ENCODE measurements around the gene PIK3R1.

The PIK3R1 gene

DNA sequence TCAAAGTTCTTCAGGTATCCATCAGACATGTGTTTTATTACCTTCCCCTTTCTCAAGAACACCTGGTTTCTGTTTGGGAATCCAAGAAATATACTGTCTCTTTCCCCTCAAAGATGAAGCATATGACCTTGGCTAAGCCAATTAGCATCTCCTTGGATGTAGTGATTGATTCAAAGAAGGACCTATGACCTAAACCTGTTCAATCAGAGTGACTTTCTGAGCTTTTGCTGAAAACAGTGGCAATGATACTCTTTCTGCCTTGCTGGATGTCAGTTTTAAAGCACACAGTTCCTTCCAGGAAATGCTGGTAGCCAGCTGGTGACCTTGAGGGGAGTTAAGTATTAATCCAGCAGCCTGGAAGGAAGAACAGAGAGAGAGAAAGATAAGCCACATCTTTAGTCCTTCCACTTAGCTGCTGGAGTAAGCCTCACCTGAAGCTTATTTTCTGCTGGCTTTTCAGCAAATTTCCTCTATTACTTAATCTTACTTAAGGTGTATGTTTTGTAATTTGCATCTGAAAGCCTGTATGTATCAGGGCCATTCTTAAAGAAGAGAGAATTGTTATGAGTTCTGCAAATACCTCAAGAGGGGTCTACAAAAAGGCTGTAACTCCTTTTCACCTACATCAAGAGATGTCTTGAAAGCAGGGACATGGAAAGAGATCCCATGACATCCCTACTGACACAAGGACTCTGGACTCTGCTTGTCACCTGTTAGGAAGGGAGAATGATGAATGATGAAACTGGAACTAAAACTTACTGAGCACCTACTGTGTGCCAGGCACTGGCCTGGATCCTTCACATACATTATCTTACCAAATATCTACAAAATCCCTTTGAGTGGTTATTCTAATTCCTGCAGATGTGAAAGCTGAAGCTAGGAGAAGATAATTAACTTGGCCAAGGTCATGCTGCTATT is 35.2 kb upstream of the PIK3R1 start:
- H3K4me2 ChIP-seq (ENCODE audit: insufficient read depth, low read length) = no peak overlapping the region
- DNase-seq (no peak), ATAC-seq (ENCODE audit: insufficient read depth, low read depth) (no peak)
- no peaks in the 10 kb centered on the region for H3K4me1 ChIP-seq (ENCODE audit: insufficient read depth, low read length)
- no peaks in the 10 kb centered on the region for H3K36me3 ChIP-seq (ENCODE audit: insufficient read depth, low read length)
- H3K79me2 ChIP-seq (ENCODE audit: insufficient read depth, low read length) = no peaks in the 10 kb centered on the region
- H3K27me3 ChIP-seq (ENCODE audit: insufficient read depth, low read length, poor library complexity) = no peaks in the 10 kb centered on the region
- H3K4me3 ChIP-seq (ENCODE audit: low read depth in 1 of 2, low read length in 2 of 2) = no peak overlapping the region
- no peaks in the 10 kb centered on the region for H4K20me1 ChIP-seq (ENCODE audit: insufficient read depth, low read length)
- H3K9me3 ChIP-seq (ENCODE audit: insufficient read depth, low read length, severe bottlenecking) = no peaks in the 10 kb centered on the region
- no peak overlapping the region for H3K9ac ChIP-seq (ENCODE audit: low read depth, low read length)
- 0 out of 2 replicates have a peak overlapping the region, but pooled peaks have one; percentile 22 for H2AFZ ChIP-seq (ENCODE audit: low read depth, low read length)
- no peak overlapping the region for H3K27ac ChIP-seq (ENCODE audit: low read length)
- TF ChIP-seq EZH2 (IDR thresholded peaks at IDR 0.05; ENCODE audit: borderline replicate concordance, low read depth, low read length, severe bottlenecking) = no peak
- TF ChIP-seq, protein P1, sequence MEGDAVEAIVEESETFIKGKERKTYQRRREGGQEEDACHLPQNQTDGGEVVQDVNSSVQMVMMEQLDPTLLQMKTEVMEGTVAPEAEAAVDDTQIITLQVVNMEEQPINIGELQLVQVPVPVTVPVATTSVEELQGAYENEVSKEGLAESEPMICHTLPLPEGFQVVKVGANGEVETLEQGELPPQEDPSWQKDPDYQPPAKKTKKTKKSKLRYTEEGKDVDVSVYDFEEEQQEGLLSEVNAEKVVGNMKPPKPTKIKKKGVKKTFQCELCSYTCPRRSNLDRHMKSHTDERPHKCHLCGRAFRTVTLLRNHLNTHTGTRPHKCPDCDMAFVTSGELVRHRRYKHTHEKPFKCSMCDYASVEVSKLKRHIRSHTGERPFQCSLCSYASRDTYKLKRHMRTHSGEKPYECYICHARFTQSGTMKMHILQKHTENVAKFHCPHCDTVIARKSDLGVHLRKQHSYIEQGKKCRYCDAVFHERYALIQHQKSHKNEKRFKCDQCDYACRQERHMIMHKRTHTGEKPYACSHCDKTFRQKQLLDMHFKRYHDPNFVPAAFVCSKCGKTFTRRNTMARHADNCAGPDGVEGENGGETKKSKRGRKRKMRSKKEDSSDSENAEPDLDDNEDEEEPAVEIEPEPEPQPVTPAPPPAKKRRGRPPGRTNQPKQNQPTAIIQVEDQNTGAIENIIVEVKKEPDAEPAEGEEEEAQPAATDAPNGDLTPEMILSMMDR (IDR thresholded peaks at IDR 0.05; ENCODE audit: borderline replicate concordance, extremely low read depth, low read length, poor library complexity, severe bottlenecking) = no peak

- H3K27ac ChIP-seq (ENCODE audit: low read length) = no peak overlapping the region
- H3K36me3 ChIP-seq (ENCODE audit: insufficient read depth, low read length) = no peaks in the 10 kb centered on the region
- no peak overlapping the region for H3K9ac ChIP-seq (ENCODE audit: low read depth, low read length)
- H3K4me2 ChIP-seq (ENCODE audit: insufficient read depth, low read length) = no peak overlapping the region
- no peak for DNase-seq
- ATAC-seq (ENCODE audit: insufficient read depth, low read depth) = no peak
- no peak for TF ChIP-seq EZH2 (IDR thresholded peaks at IDR 0.05; ENCODE audit: borderline replicate concordance, low read depth, low read length, severe bottlenecking)
- TF ChIP-seq, protein P1 (IDR thresholded peaks at IDR 0.05; ENCODE audit: borderline replicate concordance, extremely low read depth, low read length, poor library complexity, severe bottlenecking) = no peak
- no peaks in the 10 kb centered on the region for H4K20me1 ChIP-seq (ENCODE audit: insufficient read depth, low read length)
- no peaks in the 10 kb centered on the region for H3K79me2 ChIP-seq (ENCODE audit: insufficient read depth, low read length)
- H3K4me1 ChIP-seq (ENCODE audit: insufficient read depth, low read length) = no peaks in the 10 kb centered on the region
- no peaks in the 10 kb centered on the region for H3K27me3 ChIP-seq (ENCODE audit: insufficient read depth, low read length, poor library complexity)
- no peak overlapping the region for H3K4me3 ChIP-seq (ENCODE audit: low read depth in 1 of 2, low read length in 2 of 2)
- H2AFZ ChIP-seq (ENCODE audit: low read depth, low read length) = no peak overlapping the region
- no peaks in the 10 kb centered on the region for H3K9me3 ChIP-seq (ENCODE audit: insufficient read depth, low read length, severe bottlenecking)
These were observed 34.4 kb upstream of the PIK3R1 start for GRCh38 chr5:68181039-68181599.

DNA sequence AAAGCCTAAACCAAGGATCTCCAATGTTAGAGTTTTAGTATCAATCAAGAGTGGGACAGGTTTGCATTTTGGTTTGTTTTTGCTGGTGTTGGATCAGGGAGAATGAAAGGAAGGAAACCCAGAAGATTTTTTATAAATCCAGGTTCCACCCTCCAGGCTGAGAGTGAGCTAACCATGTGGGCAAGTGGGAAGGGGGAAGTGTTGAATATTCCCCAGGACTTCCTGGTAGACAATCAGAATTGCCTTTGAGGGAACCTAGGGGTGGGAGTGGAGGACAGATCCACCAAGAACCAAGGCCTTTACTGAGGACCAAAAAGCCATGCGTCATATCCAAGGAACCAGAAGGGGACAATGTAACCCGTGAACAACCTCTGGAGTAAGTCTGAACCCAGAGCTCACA is 33.5 kb upstream of the PIK3R1 start:
- DNase-seq (no peak), ATAC-seq (ENCODE audit: insufficient read depth, low read depth) (no peak)
- no peaks in the 10 kb centered on the region for H3K36me3 ChIP-seq (ENCODE audit: insufficient read depth, low read length)
- H3K9ac ChIP-seq (ENCODE audit: low read depth, low read length) = no peak overlapping the region
- H3K4me1 ChIP-seq (ENCODE audit: insufficient read depth, low read length) = no peaks in the 10 kb centered on the region
- H3K9me3 ChIP-seq (ENCODE audit: insufficient read depth, low read length, severe bottlenecking) = no peaks in the 10 kb centered on the region
- H2AFZ ChIP-seq (ENCODE audit: low read depth, low read length) = no peak overlapping the region
- no peak for TF ChIP-seq EZH2 (IDR thresholded peaks at IDR 0.05; ENCODE audit: borderline replicate concordance, low read depth, low read length, severe bottlenecking)
- TF ChIP-seq, protein P1 (IDR thresholded peaks at IDR 0.05; ENCODE audit: borderline replicate concordance, extremely low read depth, low read length, poor library complexity, severe bottlenecking) = no peak
- H3K79me2 ChIP-seq (ENCODE audit: insufficient read depth, low read length) = no peaks in the 10 kb centered on the region
- H3K27me3 ChIP-seq (ENCODE audit: insufficient read depth, low read length, poor library complexity) = no peaks in the 10 kb centered on the region
- H3K4me3 ChIP-seq (ENCODE audit: low read depth in 1 of 2, low read length in 2 of 2) = no peak overlapping the region
- H3K27ac ChIP-seq (ENCODE audit: low read length) = no peak overlapping the region
- H3K4me2 ChIP-seq (ENCODE audit: insufficient read depth, low read length) = no peak overlapping the region
- H4K20me1 ChIP-seq (ENCODE audit: insufficient read depth, low read length) = no peaks in the 10 kb centered on the region
